Smooth muscle cell of the brain vasculature (primary cell): ENCODE measurements around the gene PROM1.

ENCODE experiments used
- DNase-seq: peaks from one replicate; pipeline ENCODE4 v3.0.0-alpha.2; 2012; ENCODE audit warnings: low read depth, low spot score

The PROM1 gene

GRCh38 chr4:16109256-16109655, 25.4 kb upstream of the PROM1 start:
- DNase-seq: no peak

DNA sequence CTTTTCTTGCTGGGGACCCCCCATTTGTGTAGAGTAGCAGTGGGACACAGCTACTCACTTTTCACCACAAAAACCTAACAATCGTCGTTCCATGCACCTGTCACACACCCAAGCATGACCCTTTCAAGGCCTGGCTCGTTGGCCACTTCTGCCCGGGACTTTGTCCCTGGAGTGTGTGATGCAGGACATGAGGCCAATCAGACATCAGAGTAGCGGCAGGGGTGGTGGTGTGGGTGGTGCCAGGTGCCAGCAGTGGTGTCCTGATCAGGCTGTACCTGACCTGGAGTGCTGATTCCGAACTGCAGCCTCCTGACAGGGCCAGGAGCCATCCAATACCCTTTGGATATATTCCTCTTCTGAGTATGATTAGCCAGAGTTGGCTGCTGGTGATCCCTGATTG, 23.1 kb upstream of the PROM1 start:
- DNase-seq: no peak

- no peak for DNase-seq
Observed at GRCh38 chr4:16104520-16104919, 20.7 kb upstream of the PROM1 start.

- no peak for DNase-seq
Observed at GRCh38 chr4:16102356-16102755, 18.5 kb upstream of the PROM1 start.

DNA sequence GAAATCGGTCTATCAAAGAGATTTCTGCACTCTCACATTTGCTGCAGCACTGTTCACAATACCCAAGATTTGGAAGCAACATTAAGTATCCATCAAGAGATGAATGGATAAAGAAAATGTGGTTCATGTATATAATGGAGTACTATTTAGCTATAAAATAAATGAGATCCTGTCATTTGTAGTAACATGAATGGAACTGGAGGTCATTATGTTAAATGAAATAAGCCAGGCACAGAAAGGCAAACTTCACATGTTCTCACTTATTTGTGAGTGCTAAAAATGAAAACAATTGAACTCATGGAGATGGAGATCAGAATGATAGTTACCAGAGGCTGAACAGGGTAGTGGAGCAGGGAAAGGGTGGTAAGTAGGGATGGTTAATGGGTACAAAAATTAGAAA, 17.0 kb upstream of the PROM1 start:
- no peak for DNase-seq

GRCh38 chr4:16092682-16093319, 9.0 kb upstream of the PROM1 start:
- DNase-seq: no peak

DNA sequence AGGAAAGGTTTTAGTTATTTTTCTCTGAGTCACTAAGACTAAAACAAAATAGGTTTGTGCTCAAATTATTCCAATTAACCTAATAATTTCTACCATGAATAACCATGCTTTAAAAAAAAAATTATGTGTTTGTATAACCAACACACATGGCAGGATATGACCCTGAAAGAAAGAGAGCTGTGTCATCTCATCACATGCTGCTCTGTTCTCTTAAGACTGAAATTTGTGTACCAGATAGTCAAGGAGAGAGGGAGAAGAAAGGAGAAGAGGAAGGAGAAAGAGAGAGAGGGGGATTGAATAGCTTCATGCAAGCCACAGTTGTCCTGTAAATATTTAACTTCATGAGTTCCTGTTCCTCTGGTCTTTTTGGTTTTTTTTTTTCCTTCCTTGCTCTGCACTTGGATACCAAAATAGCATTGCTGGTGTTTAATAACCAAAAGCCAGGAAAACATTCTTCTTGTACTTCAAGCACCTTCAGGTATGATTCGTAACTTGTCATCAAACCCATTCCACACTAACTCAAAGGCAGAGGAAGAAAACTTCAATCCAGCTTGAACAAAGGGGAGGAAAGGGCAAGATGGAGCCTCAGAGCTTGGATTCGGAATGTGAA, 6.4 kb upstream of the PROM1 start:
- no peak for DNase-seq

DNA sequence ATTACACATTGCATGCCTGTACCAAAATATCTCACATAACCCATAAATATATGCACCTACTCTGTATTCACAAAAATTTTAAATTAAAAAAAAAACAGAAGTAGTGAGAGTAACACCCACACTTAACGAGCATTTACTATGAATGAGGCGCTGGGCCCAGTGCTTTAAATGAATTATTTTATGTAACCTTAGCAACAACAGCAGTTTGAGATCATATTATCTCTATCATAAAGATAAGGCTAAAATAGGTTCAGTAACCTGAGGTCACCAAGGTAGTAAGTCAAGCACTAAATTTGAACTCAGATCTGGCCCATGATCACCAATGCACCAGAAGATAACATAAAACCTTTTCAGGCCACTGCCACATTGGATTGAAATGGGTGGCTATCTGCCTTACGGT, 5.3 kb upstream of the PROM1 start:
- DNase-seq: no peak

- DNase-seq: no peak
Observed at GRCh38 chr4:16088601-16089000, 4.8 kb upstream of the PROM1 start.

- DNase-seq: no peak
Observed at GRCh38 chr4:16085822-16086221, 2.0 kb upstream of the PROM1 start.

GRCh38 chr4:16082426-16083240, 1.2 kb downstream of the PROM1 start:
- DNase-seq: no peak

DNA sequence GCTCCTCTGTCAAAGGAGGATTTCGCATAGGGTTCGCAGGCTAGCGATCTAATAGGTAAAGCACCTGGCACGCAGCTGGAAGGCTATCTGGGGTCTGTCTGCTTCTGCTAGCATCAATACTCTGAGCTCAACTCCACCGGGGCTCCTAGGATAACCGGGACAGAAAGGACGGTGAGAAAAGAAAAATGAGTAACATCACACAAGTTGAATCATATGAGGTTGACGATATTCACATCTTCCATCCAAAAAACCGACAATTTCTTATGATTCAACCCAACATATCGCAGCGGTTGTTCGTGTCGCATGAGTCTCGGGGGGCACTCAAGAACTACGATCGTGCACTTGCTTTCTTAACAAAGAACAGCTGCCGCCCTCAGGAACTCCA, 1.8 kb downstream of the PROM1 start:
- no peak for DNase-seq

GRCh38 chr4:16079046-16079445, 4.8 kb downstream of the PROM1 start:
- DNase-seq: no peak

- no peak for DNase-seq
Observed at GRCh38 chr4:16078195-16078760, 5.5 kb downstream of the PROM1 start.

- no peak for DNase-seq
Observed at GRCh38 chr4:16077786-16078185, 6.0 kb downstream of the PROM1 start.

- DNase-seq: no peak
Observed at GRCh38 chr4:16075975-16076757, 7.7 kb downstream of the PROM1 start.

DNA sequence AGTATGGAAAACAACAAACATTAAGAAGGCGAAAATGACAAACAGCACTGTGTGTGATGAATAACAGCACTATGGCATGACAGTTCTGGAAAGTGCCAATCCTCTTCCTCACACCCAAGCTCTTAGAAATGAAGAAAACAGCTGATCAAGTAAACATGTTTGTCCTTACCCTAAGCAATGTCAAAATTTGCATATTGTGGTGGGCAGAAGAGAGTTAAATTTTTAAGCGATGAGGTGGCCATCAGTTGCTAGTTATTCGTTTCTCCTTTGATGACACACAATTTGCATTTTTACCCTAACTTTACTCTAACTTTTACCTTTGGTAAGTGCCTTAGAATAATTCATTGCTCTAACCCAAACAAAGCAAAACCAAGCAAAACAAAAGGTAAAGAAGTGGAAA, 8.8 kb downstream of the PROM1 start:
- DNase-seq: no peak

DNA sequence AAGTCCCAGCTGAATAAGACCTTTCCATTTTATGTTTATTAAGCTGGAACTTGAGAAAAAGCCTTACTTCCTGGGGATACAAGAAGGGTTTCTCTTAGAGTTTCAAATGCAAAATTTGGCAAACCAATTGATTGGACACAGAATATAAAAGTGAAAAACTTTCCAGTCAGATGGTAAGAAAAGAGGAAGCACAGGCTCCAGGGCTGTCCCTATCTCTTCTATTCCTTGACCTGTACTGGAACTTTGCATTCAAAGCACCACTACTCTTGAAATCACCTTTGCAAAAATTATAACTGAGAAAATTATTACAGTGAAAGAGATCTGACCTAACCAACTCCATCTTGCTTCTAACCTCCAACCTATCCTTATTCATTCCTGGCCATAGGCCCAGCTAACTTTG, 11.7 kb downstream of the PROM1 start:
- DNase-seq: no peak

DNA sequence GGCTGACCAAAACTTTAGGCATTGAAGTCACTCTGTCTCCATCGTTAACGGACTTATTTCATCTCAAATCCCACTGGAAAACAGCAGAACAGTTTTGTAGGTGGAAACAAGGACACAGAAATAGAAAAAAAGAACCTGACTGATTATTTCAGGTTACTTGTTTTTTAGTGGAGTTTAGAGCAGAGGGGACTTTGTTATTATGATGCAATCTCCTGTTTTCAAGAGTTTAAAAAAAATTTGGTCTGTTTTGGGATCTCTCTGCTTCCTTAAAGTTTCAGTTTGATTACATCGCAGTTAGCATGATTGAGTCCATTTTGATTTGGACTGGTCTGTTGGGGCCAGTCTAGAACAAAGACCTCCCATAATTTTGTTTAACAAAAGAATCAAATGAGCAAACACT, 13.6 kb downstream of the PROM1 start:
- DNase-seq: no peak

DNA sequence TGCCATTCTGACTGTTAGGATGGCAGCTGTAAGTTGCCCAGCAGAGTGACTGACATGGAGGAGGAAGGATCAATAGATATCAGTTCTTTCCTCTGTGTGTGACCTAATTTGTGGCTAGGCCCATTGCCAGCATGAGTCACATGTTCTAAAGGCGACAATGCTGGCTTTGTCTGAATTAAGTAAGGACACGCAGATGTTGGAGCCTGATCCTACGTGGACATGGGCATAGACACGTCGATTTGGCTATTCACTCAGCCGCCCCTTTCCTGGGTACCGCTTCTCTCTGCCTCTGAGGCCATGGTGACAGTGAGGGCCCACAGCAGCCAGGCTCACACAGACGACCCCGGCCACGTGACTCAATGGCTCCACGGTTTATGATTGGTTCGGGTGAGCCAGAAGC, 16.3 kb downstream of the PROM1 start:
- DNase-seq: no peak

GRCh38 chr4:16066586-16067128, 17.2 kb downstream of the PROM1 start:
- no peak for DNase-seq

DNA sequence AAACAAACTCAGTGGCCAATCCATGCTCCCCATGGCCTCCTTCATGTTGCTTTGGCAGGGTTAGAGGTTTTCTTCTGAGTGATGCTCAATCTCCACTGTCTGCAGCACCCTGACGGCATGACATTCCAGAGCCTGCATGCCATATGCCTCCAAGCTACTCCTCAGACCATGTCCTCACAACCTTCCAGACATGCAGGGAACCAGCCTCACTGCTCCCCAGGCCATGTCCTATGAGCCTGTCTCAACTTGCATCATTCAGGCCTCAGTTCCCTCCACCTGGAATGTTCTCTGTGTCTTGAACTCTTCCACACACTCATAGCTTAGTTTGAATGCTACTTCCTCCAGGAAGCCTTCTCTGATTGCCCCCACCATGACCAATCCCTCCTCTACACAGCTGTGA, 18.8 kb downstream of the PROM1 start:
- DNase-seq: no peak
